KG1 (cell line): ENCODE measurements around the gene ST6GALNAC5.
A peak's percentile ranks its signal among the peaks of the same experiment; 100 is the strongest.
"Not testable (repeated sequence)": the region's sequence is repeated elsewhere in the genome, so short reads cannot be mapped to it uniquely, and the experiment has no call there.

Experiments used
- DNase-seq: peaks from one replicate; lab custom pipeline; 2025; lab: John Stamatoyannopoulos, UW

ST6GALNAC5 gene

DNA sequence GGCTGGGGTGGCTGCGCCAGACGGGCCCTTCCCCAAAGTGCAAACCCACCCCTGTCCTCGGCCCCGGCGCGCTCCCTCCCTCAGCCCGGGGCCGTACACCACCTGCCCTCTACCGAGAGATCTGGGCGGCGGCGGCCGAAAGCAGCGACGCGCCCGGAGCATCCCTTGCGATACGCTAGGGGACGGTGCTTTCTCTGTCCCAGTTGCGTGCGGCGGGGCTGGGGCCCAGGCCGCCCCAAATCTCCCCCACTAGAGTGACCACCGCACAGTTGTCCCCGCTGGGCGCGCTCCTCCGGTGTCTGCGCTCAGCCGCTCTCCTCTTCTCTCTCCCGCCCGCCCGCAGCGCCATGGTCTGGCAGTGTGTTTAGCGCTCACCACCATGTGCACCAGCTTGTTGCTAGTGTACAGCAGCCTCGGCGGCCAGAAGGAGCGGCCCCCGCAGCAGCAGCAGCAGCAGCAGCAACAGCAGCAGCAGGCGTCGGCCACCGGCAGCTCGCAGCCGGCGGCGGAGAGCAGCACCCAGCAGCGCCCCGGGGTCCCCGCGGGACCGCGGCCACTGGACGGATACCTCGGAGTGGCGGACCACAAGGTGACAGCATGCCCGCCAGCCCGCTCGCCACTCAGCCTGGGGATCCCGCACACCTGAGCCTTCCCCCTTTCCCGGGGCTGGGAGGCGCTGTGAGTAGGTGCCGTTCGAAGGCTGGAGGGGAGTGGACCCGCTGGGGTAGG lies 1.0 kb downstream of the ST6GALNAC5 start:
- peak; percentile 12 for DNase-seq

DNA sequence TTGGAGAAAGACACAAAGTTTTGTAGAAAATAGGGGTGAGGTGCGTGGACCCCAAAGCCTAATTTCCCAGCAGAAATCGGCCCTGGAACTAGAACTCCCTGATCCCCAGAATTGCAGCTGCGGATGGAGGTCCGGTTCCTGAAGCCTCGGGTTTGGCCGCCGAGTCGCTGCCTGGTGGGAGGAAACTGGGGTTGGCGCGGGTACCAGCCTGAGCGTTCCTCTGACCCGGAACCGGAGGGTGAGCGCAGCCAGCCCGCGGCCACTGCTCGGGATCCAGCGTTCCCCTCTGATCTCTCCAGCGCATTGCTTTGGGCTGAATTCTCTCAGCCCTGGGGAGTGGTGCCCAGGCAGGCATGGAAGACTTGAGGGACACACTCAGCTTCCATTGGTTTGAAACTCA lies 1.6 kb downstream of the ST6GALNAC5 start:
- DNase-seq = no peak

DNA sequence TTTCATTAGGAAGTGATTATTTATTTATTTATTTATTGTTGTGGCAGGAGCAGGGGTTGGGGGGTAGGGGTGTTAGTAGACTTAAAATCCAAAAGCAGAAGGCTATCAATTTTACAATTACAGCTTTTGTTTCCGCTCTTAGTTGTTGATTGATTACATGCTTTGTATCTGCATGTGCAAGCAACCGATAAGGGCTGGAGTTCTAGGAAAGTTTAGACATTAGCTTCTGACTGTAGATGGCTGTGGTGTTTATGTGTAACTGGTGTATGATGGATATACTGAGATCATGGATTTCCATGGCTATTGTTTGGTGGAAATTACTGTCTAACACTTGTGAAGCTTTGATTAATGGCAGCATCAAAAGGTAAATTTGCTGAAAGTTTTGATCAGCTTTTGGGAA lies 2.8 kb downstream of the ST6GALNAC5 start:
- DNase-seq = no peak

DNA sequence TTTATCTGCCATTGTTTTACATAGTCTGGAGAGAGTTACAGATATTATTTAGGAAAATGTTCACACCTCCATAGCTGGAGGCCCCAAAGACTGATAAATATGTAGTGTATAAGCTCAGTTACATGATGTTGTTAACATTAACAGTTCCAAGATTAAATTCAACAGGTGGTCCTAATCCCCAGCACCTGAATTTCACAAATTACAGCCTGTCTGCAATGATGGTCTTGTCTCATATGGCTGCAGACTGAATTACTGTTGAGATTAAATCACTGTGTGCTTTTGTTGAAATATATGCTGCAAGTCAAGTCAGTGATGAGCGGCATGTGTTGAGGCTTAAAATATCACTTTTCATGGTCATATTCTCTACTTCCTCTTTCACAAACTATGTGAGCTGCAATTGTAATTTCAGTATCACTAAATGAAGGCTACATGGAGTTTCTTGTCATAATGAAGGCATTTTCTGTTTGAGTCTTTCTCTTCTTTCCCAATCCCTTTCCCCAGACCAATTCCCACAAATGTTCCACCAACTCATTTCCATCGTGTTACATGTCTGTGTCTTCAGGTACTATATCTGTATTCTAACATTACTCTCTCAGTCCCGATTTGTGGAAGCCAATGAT lies 4.2 kb downstream of the ST6GALNAC5 start:
- no peak for DNase-seq

DNA sequence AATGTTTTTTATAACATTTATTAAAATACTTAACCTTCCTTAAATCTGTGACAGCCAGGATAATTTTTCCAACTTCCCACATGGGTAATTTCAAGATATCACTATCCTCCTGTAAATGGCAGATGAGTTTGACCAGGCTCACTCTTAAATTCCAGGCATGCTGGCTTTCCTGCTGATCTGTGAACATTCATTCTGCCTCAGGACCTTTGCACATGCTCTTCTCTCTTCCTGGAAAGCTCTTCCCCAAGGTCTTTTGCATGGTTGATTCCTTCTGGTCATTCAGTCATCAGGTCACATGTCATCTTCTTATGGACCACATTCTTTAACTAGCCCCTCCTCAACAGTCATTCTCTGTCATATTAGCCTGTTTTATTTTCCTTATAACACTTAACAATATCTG lies 5.7 kb downstream of the ST6GALNAC5 start:
- DNase-seq = no peak

DNA sequence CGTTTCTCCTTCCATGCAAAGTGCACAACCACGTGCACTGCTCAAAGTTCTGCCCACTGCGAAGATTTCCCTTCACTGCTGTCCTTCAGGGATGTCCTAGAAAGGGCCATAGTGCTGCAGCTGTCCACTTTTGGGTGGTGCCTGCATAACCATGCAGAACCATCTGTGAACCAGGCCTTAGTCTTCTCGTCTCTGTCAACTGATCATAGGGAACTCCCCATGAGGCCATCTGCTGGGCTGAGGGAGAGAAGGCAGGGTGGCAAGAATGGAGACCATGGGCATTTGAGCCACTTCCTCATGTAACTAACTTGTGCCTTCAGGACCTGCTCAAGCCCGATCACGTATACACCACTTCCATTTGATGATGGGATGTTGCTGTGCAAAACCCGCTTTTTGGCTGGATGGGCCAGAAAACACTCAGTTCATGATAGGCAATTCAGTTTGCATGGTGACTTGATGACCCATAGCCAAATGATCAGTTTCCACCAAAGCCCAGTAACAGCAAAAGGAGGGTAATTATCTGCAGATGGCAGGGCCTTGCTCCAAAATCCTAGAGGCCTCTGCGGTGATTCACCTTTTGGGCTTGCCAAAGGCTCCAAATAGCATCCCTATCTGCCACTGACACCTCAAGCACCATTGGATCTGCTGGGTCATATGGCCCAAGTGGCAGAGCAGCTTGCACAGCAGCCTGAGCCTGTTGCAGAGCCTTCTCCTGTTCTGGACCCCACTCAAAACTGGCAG lies 9.5 kb downstream of the ST6GALNAC5 start:
- DNase-seq = no peak

DNA sequence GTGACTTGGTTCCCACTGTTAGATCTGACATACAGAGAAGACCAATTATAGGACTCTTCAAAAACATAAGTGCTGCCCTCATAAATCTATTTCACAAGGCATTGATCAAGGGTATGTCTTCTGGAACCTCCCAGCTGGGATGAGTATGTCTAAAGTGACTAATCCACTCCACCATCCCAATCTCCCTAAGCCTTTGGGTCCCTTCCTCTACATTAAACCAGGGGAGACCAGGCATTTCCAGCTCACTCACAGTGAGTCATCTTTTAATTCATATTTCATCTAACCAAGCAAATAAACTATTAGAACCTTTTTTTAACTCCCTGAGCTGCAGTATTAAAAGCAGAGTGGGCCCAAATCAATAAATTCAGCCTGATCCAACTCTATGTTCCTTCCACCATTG lies 11.7 kb downstream of the ST6GALNAC5 start:
- not testable (repeated sequence) for DNase-seq

DNA sequence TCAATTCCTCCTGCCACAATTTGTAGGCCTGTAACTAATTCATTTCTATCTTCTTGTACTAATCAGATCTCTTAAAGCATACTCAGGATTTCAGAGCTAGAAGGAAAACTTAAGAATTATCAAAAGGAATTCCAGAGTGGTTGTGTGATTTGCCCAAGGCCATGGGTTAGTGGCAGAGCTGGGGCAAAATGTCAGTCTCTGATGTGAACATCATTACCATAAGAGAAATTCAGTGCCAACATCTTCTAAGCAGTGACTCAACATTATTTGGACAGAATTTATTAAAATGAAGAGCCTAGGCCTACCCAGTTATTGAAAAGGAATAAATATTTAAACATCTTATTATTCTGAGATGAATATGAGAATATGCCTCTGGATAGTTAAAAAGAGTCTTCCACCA lies 14.5 kb downstream of the ST6GALNAC5 start:
- no peak for DNase-seq

DNA sequence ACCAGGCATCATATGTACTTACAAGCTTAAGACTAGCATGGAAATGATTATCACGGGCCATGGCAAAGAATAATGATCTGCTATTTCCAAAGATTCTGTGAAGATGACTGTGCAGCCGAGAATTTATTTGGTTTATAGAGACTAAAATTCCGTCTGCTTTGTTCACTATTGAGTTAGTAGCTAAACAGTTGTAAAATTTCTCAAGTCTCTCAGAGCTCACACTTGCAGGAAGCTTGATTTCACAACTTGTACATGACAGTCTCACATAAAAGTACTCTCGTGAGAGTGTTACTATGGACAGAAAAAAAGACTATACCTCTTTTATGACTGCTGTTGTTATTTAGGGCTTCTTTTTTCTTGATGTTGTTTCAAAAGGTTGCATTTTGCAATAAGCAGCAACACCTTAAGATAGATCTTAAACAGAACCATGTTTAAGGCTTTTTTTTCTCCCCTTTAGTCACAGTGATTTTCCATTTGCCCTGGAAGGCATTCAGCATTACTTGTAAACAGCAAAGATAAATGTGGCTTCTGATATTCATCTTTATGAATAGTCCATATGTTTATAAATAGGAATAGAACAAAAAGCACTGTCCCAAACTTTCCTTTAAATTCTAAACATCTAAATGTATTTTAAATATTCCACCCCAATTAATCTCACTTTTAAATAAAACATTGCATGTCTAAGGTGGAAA lies 24.8 kb downstream of the ST6GALNAC5 start:
- DNase-seq = no peak

DNA sequence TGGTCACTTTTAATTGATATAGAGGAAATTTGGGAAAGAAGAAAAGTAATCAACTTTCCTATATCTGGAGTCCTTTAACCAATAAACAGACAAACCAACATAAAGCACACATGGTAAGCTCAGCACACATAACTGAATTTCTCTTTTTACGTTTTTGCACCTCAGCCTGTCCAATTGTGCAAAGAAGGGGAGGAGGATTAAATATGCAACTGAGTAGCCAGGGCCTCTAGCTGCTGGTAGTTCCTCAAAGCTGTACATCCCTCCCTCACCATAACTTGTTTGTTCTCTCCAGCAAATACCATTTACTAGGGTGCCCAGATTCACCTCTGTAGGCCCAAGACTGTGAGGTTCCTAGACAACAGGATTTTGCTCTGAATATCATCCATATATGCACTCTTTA lies 25.4 kb downstream of the ST6GALNAC5 start:
- no peak for DNase-seq

DNA sequence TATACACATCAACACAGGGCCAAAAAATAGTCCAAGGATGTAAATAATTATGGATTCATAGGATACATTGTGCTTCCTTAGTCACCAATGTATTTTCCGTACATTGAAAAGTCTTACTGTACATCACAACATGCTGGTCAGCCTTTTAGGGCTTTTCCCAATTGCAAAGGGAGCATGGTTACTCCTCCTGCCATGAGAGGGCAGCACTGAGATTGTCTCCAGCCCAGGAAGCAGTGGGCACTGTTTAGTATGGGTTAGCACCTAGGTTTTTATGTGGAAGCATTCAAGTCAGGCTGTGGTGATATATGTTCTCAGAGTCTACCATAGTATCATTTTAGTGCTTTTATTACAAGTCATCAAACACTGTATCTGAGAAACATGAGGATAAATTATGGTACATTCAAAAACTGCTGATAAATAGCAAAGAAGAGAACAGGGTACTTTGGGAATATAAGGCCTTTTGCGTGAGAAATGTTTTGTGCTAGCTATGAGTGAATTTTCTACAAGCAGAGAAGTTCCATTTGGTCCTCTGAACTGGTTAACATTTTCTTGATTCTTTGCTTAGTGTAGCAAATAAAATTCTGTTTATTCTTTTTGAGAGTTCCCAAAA lies 34.0 kb downstream of the ST6GALNAC5 start:
- DNase-seq = no peak

DNA sequence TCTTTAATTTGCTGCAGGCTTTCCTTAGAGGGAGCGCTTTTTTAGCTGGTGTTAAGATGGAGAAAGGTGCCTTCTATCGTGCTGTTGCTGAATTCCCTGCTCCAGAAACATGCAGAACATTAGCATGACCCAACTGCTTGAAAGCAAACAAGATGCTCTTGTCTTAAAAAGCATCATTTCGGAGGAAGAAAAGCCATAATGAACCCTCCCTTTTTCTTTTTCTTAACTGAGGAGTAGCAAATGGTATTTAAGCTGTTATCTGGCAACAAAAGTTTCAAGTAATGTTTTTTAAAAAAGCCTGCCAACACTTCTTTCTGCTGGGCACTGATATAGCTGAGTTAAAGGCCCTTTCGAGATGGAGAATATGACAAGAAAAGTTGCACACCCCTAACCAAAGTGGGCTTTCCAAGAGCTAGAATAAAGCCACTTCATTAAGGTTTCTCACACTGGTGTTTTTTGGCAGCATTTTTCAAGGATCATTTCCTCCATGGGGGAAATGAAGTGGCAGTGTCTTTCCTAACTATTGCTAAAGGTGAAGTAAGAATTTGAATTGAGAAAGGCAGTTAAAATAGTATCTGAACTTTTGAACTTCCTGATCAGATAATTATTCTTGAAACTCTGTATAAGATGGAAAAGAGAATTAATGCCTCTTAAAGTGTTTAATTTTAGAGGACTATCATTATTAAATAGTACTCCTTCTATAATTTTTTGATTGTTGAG lies 38.8 kb downstream of the ST6GALNAC5 start:
- no peak for DNase-seq

DNA sequence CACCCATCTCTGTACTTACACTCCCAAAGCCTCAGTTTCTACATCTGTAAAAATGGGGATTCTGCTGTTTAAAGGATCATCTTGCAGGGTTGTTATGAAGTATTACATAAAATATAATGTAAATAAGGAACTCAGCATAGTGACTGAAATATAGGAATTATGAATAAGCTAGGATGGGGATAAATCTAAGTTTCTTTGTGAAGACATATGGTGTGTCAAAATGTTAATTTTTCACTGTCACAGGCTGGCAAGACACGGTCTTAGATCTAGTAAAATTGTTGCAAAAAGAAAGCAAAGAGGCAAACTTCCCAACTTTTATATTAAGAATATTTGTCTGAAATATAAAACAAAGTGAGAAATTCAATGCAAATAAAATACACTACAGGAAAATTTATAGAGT lies 42.0 kb downstream of the ST6GALNAC5 start:
- no peak for DNase-seq

DNA sequence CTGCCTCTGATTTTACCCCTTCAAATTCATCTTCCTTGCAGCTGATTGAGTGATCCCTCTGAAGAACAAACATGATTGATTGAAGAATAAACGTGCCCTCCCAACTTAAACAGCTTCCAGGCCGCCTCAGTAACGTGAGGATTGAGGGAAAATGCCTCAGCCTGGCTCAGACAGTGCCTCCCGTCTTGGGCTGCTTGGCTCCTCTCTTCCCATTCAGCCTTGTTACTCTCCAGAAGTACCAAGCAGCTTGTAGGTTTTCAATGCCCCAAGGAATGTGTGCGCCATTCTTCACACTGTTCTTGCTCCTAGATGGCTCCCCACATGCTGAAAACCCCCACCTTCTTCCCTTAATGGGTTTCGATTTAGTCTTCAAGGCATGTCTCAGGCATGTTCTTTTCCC lies 51.8 kb downstream of the ST6GALNAC5 start:
- no peak for DNase-seq

DNA sequence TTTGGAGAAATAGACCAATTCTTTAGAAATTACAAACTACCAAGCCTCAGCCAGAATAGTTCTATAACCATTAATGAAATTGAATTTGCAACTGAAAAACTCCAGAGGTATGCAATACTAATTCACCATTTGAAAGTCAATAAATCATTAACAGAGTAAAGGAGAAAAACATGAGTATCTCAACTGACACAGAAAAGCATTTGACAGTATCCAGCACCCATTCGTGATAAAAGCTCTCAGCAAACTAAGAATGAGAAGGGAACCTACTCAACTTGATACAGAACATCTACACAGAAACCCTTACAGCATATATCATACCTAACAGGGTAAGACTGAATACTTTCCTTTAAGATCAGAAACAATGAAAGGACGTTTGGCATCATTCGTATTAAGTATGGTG lies 54.3 kb downstream of the ST6GALNAC5 start:
- DNase-seq = no peak

DNA sequence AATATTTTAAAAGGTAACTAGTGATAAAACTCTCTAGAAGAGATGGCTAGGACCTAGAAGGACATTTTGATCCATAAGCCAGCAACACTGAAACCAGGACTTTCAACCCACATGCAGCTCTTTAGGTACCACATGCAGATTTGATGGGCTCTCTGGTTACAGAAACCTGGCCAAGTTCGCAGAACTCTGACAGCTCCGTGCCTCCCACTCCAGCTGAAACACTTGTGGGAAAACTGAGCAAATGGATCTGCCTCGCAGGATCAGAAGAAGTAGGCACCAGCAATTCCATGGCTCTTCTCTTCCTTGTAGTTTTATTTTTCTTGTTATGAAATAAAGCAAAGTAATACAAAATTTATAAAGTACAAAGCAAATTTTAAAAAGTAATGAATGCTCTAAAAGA lies 58.5 kb downstream of the ST6GALNAC5 start:
- no peak for DNase-seq

DNA sequence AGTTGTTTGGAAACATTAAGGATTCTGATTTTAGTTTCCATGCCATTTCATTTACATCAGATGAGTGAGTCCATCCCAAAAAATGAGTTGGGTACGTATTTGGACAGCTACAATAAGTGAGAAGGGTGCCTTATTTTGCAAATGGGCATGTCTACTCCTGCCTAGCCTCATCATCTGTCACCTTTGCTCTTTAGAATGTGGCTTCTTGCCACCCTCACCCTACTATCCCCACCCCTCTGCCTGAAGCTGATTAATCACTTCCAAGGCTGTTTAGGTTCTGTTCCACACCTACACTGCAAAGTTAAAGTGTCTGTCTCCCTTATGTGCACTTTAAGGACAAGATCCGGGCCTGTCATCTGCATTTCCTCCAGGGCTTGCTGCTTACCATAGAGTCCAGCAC lies 61.2 kb downstream of the ST6GALNAC5 start:
- no peak for DNase-seq

DNA sequence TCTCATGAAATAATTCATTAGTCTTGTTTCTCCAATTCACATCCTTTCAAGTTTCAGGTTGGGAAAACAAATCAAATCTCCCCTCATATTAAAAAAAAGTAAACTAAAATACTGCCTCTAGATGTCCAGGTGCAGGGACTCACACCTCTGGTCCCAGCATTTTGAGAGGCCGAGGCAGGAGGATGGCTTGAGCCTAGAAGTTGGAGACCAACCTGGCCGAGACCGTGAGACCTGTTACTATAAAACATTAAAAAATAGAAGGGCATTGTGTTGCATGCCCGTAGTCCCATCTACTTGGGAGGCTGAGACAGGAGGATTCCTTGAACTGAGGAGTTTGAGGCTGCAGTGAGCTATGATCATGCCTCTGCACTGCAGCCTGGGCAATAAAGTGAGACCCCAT lies 61.9 kb downstream of the ST6GALNAC5 start:
- DNase-seq = no peak

DNA sequence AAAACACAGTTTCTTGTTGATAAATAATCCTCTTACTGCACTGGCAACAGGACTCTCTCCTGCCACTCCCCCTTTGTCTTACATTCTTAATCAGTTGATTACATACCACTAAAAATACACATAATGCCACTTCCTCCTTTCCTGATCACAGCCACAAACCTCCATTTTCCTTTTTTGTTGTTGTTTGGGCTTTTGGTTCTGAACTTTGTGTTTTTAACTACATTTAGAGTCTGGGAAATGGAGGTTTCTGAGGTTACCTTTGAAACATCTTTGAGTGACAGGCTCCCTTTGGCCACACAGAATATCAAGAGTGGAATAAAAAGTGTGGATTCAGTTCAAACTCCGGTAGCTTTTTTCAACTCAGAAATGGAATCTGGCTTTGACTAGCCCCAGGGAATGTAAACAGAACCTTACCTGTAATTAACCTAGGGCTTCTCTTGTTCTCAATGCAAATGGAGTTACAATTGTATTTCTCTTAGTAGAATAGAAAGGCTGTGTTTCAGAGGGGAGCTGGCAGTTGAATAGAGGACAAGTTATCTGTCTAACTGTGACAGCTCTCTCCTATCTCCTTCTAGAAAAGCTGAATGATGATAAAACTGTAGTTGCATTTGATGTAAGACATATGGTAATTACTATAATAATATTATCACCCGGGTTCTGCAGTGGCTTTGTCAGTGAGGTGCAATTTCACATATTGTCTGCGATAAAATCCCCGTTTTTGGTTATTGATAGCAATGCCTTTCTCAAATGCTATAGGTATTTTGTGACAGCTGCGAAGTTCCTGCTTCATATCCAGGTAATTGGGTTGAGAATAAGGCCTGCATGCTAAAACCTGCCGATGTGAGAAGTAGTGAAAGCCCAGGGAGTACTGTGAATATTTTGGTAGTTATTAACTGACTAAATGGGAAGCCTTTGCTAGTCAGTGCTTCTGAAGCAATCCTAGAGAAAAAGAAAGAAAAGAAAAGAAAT lies 66.9 kb downstream of the ST6GALNAC5 start:
- no peak for DNase-seq

DNA sequence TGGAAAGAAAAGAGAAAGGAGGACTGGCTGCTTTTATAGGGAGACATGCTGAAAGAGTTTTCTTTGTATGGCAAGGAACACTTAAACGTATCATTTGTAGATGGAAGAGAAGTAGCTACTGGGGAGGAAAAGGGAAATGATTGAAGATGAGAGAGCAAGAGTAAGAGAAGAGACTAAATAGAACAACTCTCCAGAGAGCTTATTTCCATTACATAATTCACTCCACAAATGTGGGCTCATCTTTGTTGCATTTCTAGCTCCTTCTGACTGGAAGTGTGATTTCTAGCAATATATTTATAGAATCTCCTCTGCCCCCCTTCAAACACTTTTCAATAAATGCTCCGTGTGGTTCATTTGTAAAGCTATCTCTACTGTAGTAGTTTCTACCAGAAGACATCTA lies 71.0 kb downstream of the ST6GALNAC5 start:
- no peak for DNase-seq
